HepG2 (cell line): ENCODE results near the gene CHI3L1. TPM values are rescaled to one million over a fixed set of nuclear protein-coding genes. Genes with fewer than 3 reads are reported as not detected.

Experiments used
- ATAC-seq: fragments of 200-7000 bp; cut with Tn5 transposase; 3 replicates; pipeline ENCODE4 v1.9.1; 2020; ENCODE audit warnings: mild to moderate bottlenecking, moderate library complexity
- BruUV-seq: library from RNA; stranded (reverse); fragments of 400-500 nt; replicated peaks from 2 replicates; lab custom pipeline; 2021; lab: Mats Ljungman, UMichigan
- CTCF ChIA-PET: fragments of 300-600 bp; formaldehyde crosslinking; extraction: SDS; loops from one replicate; lab custom pipeline; 2021; ENCODE audit warnings: low total read pairs, inconsistent platforms, low intra/inter-chr PET ratio; lab: Yijun Ruan, JAX
- POLR2A ChIA-PET: fragments of 350-600 bp; sonication (Branson Sonifier 250); formaldehyde crosslinking; loops from one replicate; lab custom pipeline; 2020; ENCODE audit warnings: antibody characterized with exemption, inconsistent platforms; lab: Yijun Ruan, JAX
- DNase-seq: peaks from one replicate; pipeline ENCODE4 v3.0.0-alpha.2; 2015; ENCODE audit warnings: low spot score
- FAIRE-seq: peaks from 3 replicates; lab custom pipeline; 2011; peaks lifted over from hg19 to GRCh38; lab: Jason Lieb, UNC
- H2AFZ ChIP-seq: one replicate; pipeline ENCODE4 v1.6.1; 2011; ENCODE audit warnings: low read length, inconsistent platforms
- H3K27ac ChIP-seq: fragments of 300-600 bp; 3 replicates; pipeline ENCODE4 v1.8.0; 2011; ENCODE audit warnings: mixed run types, mild to moderate bottlenecking, mixed read lengths, low read length, inconsistent platforms; ENCODE audit not compliant: insufficient read depth; ENCODE audit errors: extremely low read length
- H3K27me3 ChIP-seq, 2 experiments: fragments of 200-600 bp in 1 of 2; 2 replicates in 1 of 2; 3 replicates in 1 of 2; pipeline versions ENCODE4 v1.6.0 to v1.8.0; 2011; ENCODE audit warnings: low read length in 2 of 2, mild to moderate bottlenecking in 2 of 2, moderate library complexity in 2 of 2, inconsistent platforms in 1 of 2; ENCODE audit not compliant: insufficient read depth in 2 of 2, control insufficient read depth in 1 of 2
- H3K36me3 ChIP-seq, 2 experiments: fragments of 200-600 bp in 1 of 2; replicated peaks in 1 of 2; 2 replicates in 1 of 2; 3 replicates in 1 of 2; pipeline versions ENCODE4 v1.5.1 to v1.8.0; 2011; ENCODE audit warnings: low read length in 2 of 2, inconsistent platforms in 1 of 2; ENCODE audit not compliant: insufficient read depth in 2 of 2, control insufficient read depth in 1 of 2
- H3K4me1 ChIP-seq: 2 replicates; pipeline ENCODE4 v1.5.1; 2012; ENCODE audit warnings: low read length, inconsistent platforms; ENCODE audit not compliant: insufficient read depth
- H3K4me2 ChIP-seq: 2 replicates; pipeline ENCODE4 v1.6.0; 2011; ENCODE audit warnings: low read depth, low read length, inconsistent platforms
- H3K4me3 ChIP-seq, 3 experiments: fragments of 200-600 bp in 1 of 3; sonication (generic), shearing (Covaris generic) in 1 of 3; replicated peaks in 1 of 3; 2 replicates each; pipeline ENCODE4 v1.5.1; 2011 to 2016; ENCODE audit warnings: low read length in 3 of 3, inconsistent platforms in 2 of 3, low read depth in 2 of 3, mild to moderate bottlenecking in 2 of 3, control low read depth in 1 of 3, mixed read lengths in 1 of 3; ENCODE audit not compliant: insufficient read depth in 1 of 3
- H3K79me2 ChIP-seq: one replicate; pipeline ENCODE4 v1.6.1; 2011; ENCODE audit warnings: low read length, inconsistent platforms; ENCODE audit not compliant: insufficient read depth
- H3K9ac ChIP-seq: 2 replicates; pipeline ENCODE4 v1.6.0; 2011; ENCODE audit warnings: mild to moderate bottlenecking, low read depth, low read length, inconsistent platforms; ENCODE audit not compliant: insufficient read depth
- H3K9me3 ChIP-seq: 2 replicates; pipeline ENCODE4 v1.5.1; 2012; ENCODE audit warnings: mild to moderate bottlenecking, low read length
- H4K20me1 ChIP-seq: 2 replicates; pipeline ENCODE4 v1.6.0; 2011; ENCODE audit warnings: inconsistent platforms, mild to moderate bottlenecking, low read length, moderate library complexity; ENCODE audit not compliant: insufficient read depth
- CEBPB ChIP-seq: IDR thresholded peaks from 2 replicates; pipeline ENCODE4 v1.6.1; 2011; ENCODE audit warnings: low read depth, low read length, improper control_type of control experiment, borderline replicate concordance
- EED ChIP-seq: sonication (generic); formaldehyde crosslinking; IDR thresholded peaks from 2 replicates; pipeline ENCODE4 v1.5.0; 2020; ENCODE audit warnings: mild to moderate bottlenecking, missing genetic modification reagents
- GLMP ChIP-seq: sonication (generic); formaldehyde crosslinking; IDR thresholded peaks from 2 replicates; pipeline ENCODE4 v1.9.0; 2021; ENCODE audit warnings: missing genetic modification reagents, mild to moderate bottlenecking, borderline replicate concordance
- RARA ChIP-seq: IDR thresholded peaks from 2 replicates; pipeline ENCODE4 v1.6.1; 2016; ENCODE audit warnings: missing genetic modification reagents, missing compliant biosample characterization
- XBP1 ChIP-seq: sonication (generic); formaldehyde crosslinking; IDR thresholded peaks from 2 replicates; pipeline ENCODE4 v1.5.0; 2020; ENCODE audit warnings: missing genetic modification reagents
- ZBTB46 ChIP-seq: sonication (generic); formaldehyde crosslinking; IDR thresholded peaks from 2 replicates; pipeline ENCODE4 v1.4.0; 2020; ENCODE audit warnings: mild to moderate bottlenecking, missing genetic modification reagents, borderline replicate concordance
- ZFP36L1 ChIP-seq: sonication (generic); formaldehyde crosslinking; IDR thresholded peaks from 2 replicates; pipeline ENCODE4 v1.8.0; 2022; ENCODE audit warnings: mild to moderate bottlenecking, missing genetic modification reagents, moderate library complexity
- ZNF282 ChIP-seq: fragments of 450-650 bp; IDR thresholded peaks from 2 replicates; pipeline ENCODE4 v1.6.1; 2018; ENCODE audit not compliant: partially characterized antibody
- ZNF558 ChIP-seq: sonication (generic); formaldehyde crosslinking; IDR thresholded peaks from 2 replicates; pipeline ENCODE4 v1.9.0; 2022; ENCODE audit warnings: mild to moderate bottlenecking, missing genetic modification reagents, borderline replicate concordance
- ZNF563 ChIP-seq: sonication (generic); formaldehyde crosslinking; IDR thresholded peaks from 2 replicates; pipeline ENCODE4 v1.8.0; 2022; ENCODE audit warnings: mild to moderate bottlenecking, moderate library complexity, missing genetic modification reagents
- WGBS: methylation state at CpG from one replicate; pipeline ENCODE4 v1.1.6; 2017; ENCODE audit warnings: low lambda C conversion rate; 5-methylcytosine and 5-hydroxymethylcytosine counted together
- in situ Hi-C: cut with HindIII; loops from 2 replicates; pipeline ENCODE4 v1.10.0; 2017; ENCODE audit warnings: low pct_unique_long_range_greater_than_20kb; ENCODE audit not compliant: extremely low pct_ligation_motif_present
- intact Hi-C: fragments of 100-400 bp; cut with micrococcal nuclease; formaldehyde crosslinking; loops from one replicate; pipeline ENCODE4 v1.10.0; 2022; ENCODE audit not compliant: unreplicated experiment
- polyA plus RNA-seq, 8 experiments: library from polyadenylated mRNA; depleted of rRNA in 3 of 8; stranded (reverse) in 7 of 8; unstranded in 1 of 8; fragments of >200 nt; fragmentation: Illumina TruSeq in 4 of 8; extraction: Trizol in 4 of 8; gene quantifications; 2 replicates each; pipeline versions ENCODE4 v1.2.1 to v1.2.3, GENCODE V29; 2011 to 2016; ENCODE audit warnings: low read depth in 4 of 8, missing spikeins in 1 of 8, mixed read lengths in 1 of 8; ENCODE audit not compliant: insufficient read depth in 1 of 8
- total RNA-seq, 5 experiments: library from RNA; depleted of rRNA; stranded (reverse); fragments of >200 nt; fragmentation: Illumina TruSeq; extraction: Trizol; gene quantifications; 2 replicates each; pipeline ENCODE4 v1.2.3, GENCODE V29; 2016; ENCODE audit warnings: low read depth in 1 of 5
- TF ChIP-seq, protein P1 (sequence below): sonication (generic); formaldehyde crosslinking; IDR thresholded peaks from 2 replicates; pipeline ENCODE4 v1.8.0; 2022; ENCODE audit warnings: mild to moderate bottlenecking, missing genetic modification reagents, moderate library complexity
- TF ChIP-seq, protein P2 (sequence below): sonication (generic); formaldehyde crosslinking; IDR thresholded peaks from 2 replicates; pipeline ENCODE4 v1.9.0; 2021; ENCODE audit warnings: missing genetic modification reagents, borderline replicate concordance
- TF ChIP-seq, protein P3 (sequence below), 2 experiments: sonication (generic) in 1 of 2; formaldehyde crosslinking in 1 of 2; IDR thresholded peaks; 2 replicates each; pipeline versions ENCODE4 v1.5.1 to v1.6.1; 2011 to 2020; ENCODE audit warnings: borderline replicate concordance in 1 of 2, low read depth in 1 of 2, low read length in 1 of 2, mild to moderate bottlenecking in 1 of 2, missing genetic modification reagents in 1 of 2, moderate library complexity in 1 of 2
- TF ChIP-seq, protein P4 (sequence below): sonication (generic); formaldehyde crosslinking; IDR thresholded peaks from 2 replicates; pipeline ENCODE4 v1.8.0; 2022; ENCODE audit warnings: missing genetic modification reagents, mild to moderate bottlenecking, borderline replicate concordance

The CHI3L1 gene
- total and polyA plus RNA-seq, 2 of the 13 experiments (the other 11 are each of a cell fraction or from before 2014, with no cell fraction given) = 0.09 to 0.13 TPM

- CTCF ChIA-PET = no interaction called here
- in situ Hi-C loops = no loop called here
- no peak for FAIRE-seq
- TF ChIP-seq GLMP (CRISPR knock-in tag) = no peak
- TF ChIP-seq CEBPB = no peak
- TF ChIP-seq XBP1 (CRISPR knock-in tag) = no peak
- no peak for TF ChIP-seq ZNF282
- TF ChIP-seq ZBTB46 (CRISPR knock-in tag) = no peak
- no peak for TF ChIP-seq ZNF563 (CRISPR knock-in tag)
- TF ChIP-seq EED = no peak
- TF ChIP-seq ZNF558 (CRISPR knock-in tag) = no peak
- TF ChIP-seq, protein P1, sequence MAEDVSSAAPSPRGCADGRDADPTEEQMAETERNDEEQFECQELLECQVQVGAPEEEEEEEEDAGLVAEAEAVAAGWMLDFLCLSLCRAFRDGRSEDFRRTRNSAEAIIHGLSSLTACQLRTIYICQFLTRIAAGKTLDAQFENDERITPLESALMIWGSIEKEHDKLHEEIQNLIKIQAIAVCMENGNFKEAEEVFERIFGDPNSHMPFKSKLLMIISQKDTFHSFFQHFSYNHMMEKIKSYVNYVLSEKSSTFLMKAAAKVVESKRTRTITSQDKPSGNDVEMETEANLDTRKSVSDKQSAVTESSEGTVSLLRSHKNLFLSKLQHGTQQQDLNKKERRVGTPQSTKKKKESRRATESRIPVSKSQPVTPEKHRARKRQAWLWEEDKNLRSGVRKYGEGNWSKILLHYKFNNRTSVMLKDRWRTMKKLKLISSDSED (CRISPR knock-in tag) = no peak
- no peak for TF ChIP-seq ZFP36L1
- TF ChIP-seq, protein P2, sequence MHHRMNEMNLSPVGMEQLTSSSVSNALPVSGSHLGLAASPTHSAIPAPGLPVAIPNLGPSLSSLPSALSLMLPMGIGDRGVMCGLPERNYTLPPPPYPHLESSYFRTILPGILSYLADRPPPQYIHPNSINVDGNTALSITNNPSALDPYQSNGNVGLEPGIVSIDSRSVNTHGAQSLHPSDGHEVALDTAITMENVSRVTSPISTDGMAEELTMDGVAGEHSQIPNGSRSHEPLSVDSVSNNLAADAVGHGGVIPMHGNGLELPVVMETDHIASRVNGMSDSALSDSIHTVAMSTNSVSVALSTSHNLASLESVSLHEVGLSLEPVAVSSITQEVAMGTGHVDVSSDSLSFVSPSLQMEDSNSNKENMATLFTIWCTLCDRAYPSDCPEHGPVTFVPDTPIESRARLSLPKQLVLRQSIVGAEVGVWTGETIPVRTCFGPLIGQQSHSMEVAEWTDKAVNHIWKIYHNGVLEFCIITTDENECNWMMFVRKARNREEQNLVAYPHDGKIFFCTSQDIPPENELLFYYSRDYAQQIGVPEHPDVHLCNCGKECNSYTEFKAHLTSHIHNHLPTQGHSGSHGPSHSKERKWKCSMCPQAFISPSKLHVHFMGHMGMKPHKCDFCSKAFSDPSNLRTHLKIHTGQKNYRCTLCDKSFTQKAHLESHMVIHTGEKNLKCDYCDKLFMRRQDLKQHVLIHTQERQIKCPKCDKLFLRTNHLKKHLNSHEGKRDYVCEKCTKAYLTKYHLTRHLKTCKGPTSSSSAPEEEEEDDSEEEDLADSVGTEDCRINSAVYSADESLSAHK (CRISPR knock-in tag) = no peak
- TF ChIP-seq, protein P3, sequence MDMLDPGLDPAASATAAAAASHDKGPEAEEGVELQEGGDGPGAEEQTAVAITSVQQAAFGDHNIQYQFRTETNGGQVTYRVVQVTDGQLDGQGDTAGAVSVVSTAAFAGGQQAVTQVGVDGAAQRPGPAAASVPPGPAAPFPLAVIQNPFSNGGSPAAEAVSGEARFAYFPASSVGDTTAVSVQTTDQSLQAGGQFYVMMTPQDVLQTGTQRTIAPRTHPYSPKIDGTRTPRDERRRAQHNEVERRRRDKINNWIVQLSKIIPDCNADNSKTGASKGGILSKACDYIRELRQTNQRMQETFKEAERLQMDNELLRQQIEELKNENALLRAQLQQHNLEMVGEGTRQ (IDR thresholded peaks at IDR 0.05; ENCODE audit: low read depth, low read length) = no peak
- TF ChIP-seq, protein P3 (CRISPR knock-in tag; IDR thresholded peaks at IDR 0.05; ENCODE audit: borderline replicate concordance) = no peak
- TF ChIP-seq, protein P4, sequence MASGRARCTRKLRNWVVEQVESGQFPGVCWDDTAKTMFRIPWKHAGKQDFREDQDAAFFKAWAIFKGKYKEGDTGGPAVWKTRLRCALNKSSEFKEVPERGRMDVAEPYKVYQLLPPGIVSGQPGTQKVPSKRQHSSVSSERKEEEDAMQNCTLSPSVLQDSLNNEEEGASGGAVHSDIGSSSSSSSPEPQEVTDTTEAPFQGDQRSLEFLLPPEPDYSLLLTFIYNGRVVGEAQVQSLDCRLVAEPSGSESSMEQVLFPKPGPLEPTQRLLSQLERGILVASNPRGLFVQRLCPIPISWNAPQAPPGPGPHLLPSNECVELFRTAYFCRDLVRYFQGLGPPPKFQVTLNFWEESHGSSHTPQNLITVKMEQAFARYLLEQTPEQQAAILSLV (CRISPR knock-in tag) = no peak
- no peak for TF ChIP-seq RARA (CRISPR knock-in tag)
Measured at GRCh38 chr1:203207751-203208150, 21.2 kb upstream of the CHI3L1 start.

More at GRCh38 chr1:203207751-203208150, 21.2 kb upstream of the CHI3L1 start:
- WGBS = 17% methylated on average over 1 of the region's 2 CpGs
- no peak overlapping the region for H3K9ac ChIP-seq
- intact Hi-C loops = no loop called here
- H3K27me3 ChIP-seq = 0 out of 5 replicates have a peak, but pooled peaks cover 0 to 6% of the 10 kb centered on the region in 2 experiments
- no peak overlapping the region for H3K4me3 ChIP-seq
- H3K4me1 ChIP-seq = peaks cover 16% of the 10 kb centered on the region
- H3K27ac ChIP-seq = no peak overlapping the region
- H3K79me2 ChIP-seq = no peaks in the 10 kb centered on the region
- no peaks in the 10 kb centered on the region for H3K36me3 ChIP-seq
- no peaks in the 10 kb centered on the region for H3K9me3 ChIP-seq
- POLR2A ChIA-PET = no interaction called here
- DNase-seq = no peak
- no peak overlapping the region for H3K4me2 ChIP-seq
- BruUV-seq = no TSS peak
- H2AFZ ChIP-seq = no peak overlapping the region
- H4K20me1 ChIP-seq = no peaks in the 10 kb centered on the region; the same call in 1 of the 2 replicates
- ATAC-seq = no peak
